Type B pancreatic cell (in vitro differentiated cells): ENCODE data around the gene MARCHF6. TPM values are rescaled to one million over a fixed set of nuclear protein-coding genes. Genes with fewer than 3 reads are reported as not detected.
"Not testable (repeated sequence)": the region's sequence is repeated elsewhere in the genome, so short reads cannot be mapped to it uniquely, and the experiment has no call there.

Experiments used
- DNase-seq: peaks from one replicate; pipeline ENCODE4 v3.0.0; 2021; ENCODE audit warnings: mixed read lengths; ENCODE audit not compliant: unreplicated experiment; ENCODE audit errors: extremely low spot score
- H3K27ac Mint-ChIP-seq: 2 replicates; pipeline ENCODE4 v1.8.0; 2021; ENCODE audit warnings: mild to moderate bottlenecking, mixed read lengths
- H3K27me3 Mint-ChIP-seq: 2 replicates; pipeline ENCODE4 v1.8.0; 2021; ENCODE audit warnings: mixed read lengths
- H3K36me3 Mint-ChIP-seq: 2 replicates; pipeline ENCODE4 v1.8.0; 2021; ENCODE audit warnings: mixed read lengths
- H3K4me1 Mint-ChIP-seq: one replicate; pipeline ENCODE4 v1.8.0; 2021; ENCODE audit warnings: mixed read lengths; ENCODE audit not compliant: unreplicated experiment
- H3K4me3 Mint-ChIP-seq: 2 replicates; pipeline ENCODE4 v1.8.0; 2021; ENCODE audit warnings: mild to moderate bottlenecking, mixed read lengths
- H3K9me3 Mint-ChIP-seq: 2 replicates; pipeline ENCODE4 v1.8.0; 2021; ENCODE audit warnings: mixed read lengths
- total RNA-seq: library from RNA; stranded (reverse); gene quantifications from 2 replicates; pipeline ENCODE4 v1.2.1, GENCODE V29; 2021; ENCODE audit warnings: low replicate concordance
- TF ChIP-seq, protein P1 (sequence below): fragments of 200-600 bp; sonication (generic); conservative IDR thresholded peaks from 2 replicates; pipeline ENCODE4 v1.5.0; 2021; ENCODE audit warnings: antibody characterized with exemption, mild to moderate bottlenecking

The MARCHF6 gene
- total RNA-seq, 1 donor from 2014 or later, result 199 TPM

DNA sequence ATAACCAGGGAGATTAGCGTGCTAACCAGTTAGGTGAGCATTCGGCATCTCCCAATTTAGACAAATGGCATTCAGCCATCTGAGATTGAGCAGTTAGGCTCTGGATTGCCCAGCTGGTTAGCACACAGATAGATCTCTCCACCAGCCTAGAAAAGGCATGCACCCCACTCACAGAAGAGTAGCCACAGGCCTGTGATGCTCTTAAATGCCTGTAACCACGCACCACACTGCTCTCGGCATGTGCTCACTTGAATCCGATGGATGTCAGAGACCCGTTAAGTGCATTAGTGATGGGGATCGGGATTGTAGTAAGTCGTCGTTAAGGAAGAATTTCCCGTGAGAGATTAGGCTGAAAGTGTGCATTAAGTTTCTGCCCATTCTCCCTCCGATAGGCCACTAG is 23.0 kb downstream of the MARCHF6 start:
- Mint-ChIP-seq H3K4me1 (peaks cover 17% of the 10 kb centered on the region), H3K27ac (no peak overlapping the region), H3K36me3 (peaks cover 44% of the 10 kb centered on the region)

DNA sequence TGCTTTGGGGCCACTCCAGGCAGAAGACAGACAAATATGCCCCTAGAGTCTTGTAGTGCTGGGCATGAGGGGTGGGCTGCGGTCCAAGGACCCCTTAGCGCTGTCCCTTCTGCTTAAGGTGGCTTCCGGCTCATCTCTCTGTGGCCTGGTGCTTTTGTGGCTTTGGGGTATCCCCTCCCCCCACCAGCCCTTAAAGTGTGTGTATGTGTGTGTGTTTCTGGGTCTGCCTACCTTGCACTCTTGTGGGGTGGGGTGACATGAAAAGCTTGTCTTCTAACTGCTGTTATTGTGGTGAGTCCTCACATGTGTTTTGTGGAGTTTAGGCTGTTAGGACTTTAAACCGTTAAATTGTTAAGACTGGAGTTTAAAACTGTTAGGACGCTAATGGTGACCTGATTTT is 23.6 kb downstream of the MARCHF6 start:
- H3K4me1 Mint-ChIP-seq, result peaks cover 17% of the 10 kb centered on the region
- peaks cover 48% of the 10 kb centered on the region for H3K36me3 Mint-ChIP-seq
- no peaks in the 10 kb centered on the region for H3K27me3 Mint-ChIP-seq
- no peak overlapping the region for H3K4me3 Mint-ChIP-seq
- TF ChIP-seq, protein P1, sequence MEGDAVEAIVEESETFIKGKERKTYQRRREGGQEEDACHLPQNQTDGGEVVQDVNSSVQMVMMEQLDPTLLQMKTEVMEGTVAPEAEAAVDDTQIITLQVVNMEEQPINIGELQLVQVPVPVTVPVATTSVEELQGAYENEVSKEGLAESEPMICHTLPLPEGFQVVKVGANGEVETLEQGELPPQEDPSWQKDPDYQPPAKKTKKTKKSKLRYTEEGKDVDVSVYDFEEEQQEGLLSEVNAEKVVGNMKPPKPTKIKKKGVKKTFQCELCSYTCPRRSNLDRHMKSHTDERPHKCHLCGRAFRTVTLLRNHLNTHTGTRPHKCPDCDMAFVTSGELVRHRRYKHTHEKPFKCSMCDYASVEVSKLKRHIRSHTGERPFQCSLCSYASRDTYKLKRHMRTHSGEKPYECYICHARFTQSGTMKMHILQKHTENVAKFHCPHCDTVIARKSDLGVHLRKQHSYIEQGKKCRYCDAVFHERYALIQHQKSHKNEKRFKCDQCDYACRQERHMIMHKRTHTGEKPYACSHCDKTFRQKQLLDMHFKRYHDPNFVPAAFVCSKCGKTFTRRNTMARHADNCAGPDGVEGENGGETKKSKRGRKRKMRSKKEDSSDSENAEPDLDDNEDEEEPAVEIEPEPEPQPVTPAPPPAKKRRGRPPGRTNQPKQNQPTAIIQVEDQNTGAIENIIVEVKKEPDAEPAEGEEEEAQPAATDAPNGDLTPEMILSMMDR, result no peak
- DNase-seq, result no peak
- H3K9me3 Mint-ChIP-seq, result no peaks in the 10 kb centered on the region
- H3K27ac Mint-ChIP-seq, result no peak overlapping the region

More for the DNA sequence above, 23.0 kb downstream of the MARCHF6 start:
- Mint-ChIP-seq H3K9me3 (no peaks in the 10 kb centered on the region), H3K27me3 (no peaks in the 10 kb centered on the region), H3K4me3 (no peak overlapping the region)
- TF ChIP-seq, protein P1, result no peak
- no peak for DNase-seq

DNA sequence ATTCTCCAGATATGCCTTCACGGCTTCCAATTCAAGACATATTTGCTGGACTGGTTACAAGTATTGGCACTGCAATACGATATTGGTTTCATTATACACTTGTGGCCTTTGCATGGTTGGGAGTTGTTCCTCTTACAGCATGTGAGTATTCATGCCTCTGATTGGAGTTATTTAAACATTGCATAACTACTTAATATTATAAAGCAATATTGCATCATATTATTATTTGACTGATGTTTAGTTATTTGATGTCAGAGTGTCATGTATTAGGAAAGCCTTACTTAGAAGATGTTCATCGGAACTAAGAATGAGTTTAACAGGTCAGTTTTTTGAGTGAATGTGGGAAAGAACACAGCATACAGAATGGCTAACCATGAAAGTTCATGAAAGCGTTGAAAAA is 28.3 kb downstream of the MARCHF6 start:
- H3K36me3 Mint-ChIP-seq, result peaks cover 42% of the 10 kb centered on the region
- no peaks in the 10 kb centered on the region for H3K27me3 Mint-ChIP-seq
- no peak overlapping the region for H3K27ac Mint-ChIP-seq
- H3K9me3 Mint-ChIP-seq, result no peaks in the 10 kb centered on the region
- peaks cover 7% of the 10 kb centered on the region for H3K4me1 Mint-ChIP-seq
- TF ChIP-seq, protein P1, result no peak
- H3K4me3 Mint-ChIP-seq, result no peak overlapping the region
- DNase-seq, result no peak

DNA sequence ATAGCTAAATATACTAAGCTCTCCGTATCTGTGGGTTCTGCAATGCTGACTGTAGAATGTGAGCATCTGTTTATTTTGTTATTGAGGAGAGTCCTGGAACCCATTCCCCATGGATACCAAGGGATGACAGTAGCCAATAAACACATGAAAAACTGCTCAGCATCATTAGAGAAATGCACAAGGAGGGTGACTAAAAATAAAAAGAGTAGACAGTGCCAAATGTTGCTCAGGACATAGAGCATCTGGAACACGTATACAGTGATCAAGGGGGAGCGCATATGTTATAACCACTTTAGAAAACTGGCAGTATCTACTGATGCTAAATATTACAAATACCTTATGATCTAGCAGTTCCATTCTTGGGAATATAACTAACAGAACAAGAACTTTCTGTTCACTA is 31.0 kb downstream of the MARCHF6 start:
- no peak overlapping the region for H3K27ac Mint-ChIP-seq
- peaks cover 34% of the 10 kb centered on the region for H3K36me3 Mint-ChIP-seq
- no peaks in the 10 kb centered on the region for H3K27me3 Mint-ChIP-seq
- no peaks in the 10 kb centered on the region for H3K9me3 Mint-ChIP-seq
- H3K4me1 Mint-ChIP-seq, result no peaks in the 10 kb centered on the region
- no peak overlapping the region for H3K4me3 Mint-ChIP-seq
- no peak for DNase-seq
- TF ChIP-seq, protein P1, result no peak

DNA sequence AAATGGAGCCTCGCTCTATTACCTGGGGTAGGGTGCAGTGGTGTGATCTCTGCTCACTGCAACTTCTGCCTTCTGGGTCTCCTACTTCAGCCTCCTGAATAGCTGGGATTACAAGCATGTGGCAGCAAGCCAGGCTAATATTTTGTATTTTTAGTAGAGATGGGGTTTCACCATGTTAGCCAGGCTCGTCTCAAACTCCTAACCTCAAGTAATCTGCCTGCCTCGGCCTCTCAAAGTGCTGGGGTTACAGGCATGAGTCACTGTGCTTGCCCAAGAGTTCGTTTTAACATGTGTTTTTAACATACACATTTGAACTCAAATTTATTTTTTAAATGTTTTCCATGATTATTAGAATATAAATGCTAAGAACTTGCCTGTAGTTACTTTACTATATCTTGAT is 34.2 kb downstream of the MARCHF6 start:
- peaks cover 37% of the 10 kb centered on the region for H3K36me3 Mint-ChIP-seq
- no peak overlapping the region for H3K27ac Mint-ChIP-seq
- no peaks in the 10 kb centered on the region for H3K4me1 Mint-ChIP-seq
- H3K9me3 Mint-ChIP-seq, result no peaks in the 10 kb centered on the region
- TF ChIP-seq, protein P1, result no peak
- no peak overlapping the region for H3K4me3 Mint-ChIP-seq
- no peaks in the 10 kb centered on the region for H3K27me3 Mint-ChIP-seq
- no peak for DNase-seq

DNA sequence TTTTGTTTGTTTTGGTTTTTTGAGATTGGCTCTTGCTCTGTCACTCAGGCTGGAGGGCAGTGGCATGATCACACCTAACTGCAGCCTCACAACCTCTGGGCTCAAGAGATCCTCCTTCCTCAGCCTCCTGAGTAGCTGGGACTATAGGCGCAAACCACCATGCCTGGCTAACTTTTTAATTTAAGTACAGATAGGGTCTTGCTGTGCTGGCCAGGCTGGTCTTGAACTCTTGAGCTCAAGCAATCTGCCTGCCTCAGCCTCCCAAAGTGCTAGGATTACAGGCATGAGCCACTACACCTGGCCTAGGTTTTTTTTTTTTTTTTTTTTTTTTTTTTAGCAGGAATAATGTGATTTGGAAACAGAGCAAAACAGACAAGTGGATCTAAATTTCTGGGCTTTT is 37.6 kb downstream of the MARCHF6 start:
- H3K27ac Mint-ChIP-seq, result no peak overlapping the region
- no peak overlapping the region for H3K4me3 Mint-ChIP-seq
- TF ChIP-seq, protein P1, result no peak

DNA sequence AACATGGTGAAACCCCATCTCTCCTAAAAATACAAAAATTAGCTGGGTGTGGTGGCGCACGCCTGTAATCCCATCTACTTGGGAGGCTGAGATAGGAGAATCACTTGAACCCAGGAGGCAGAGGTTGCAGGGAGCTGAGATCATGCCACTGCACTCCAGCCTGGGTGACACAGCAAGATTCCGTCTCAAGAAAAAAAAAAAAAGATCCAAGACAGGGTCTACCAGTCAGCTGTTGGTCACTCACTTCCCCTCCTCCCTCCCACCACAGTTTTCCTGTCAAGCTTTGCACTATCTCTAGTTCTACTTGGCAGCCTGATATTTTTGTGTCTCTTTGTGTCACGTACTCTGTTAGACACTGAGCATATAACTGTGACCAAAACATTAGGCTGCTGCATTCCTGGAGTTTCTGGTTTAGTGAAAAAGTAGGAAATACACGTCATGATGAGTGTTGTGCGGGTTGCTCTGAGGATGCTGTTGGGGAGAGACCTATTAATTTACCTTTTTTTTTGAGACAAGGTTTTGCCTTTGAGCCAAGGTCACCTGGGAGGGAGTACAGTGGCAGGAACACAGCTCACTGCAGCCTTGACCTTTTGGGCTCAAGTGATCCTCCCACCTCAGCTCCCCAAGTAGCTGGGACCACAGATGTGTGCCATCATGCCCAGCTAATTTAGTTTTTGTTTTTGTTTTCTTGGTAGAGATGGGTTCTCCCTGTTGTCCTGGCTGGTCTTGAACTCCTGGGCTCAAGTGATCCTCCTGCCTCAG is 39.3 kb downstream of the MARCHF6 start:
- not testable (repeated sequence) for H3K4me1 Mint-ChIP-seq, H3K27ac Mint-ChIP-seq, H3K4me3 Mint-ChIP-seq, DNase-seq, H3K9me3 Mint-ChIP-seq, H3K27me3 Mint-ChIP-seq
- H3K36me3 Mint-ChIP-seq, result peaks cover 40% of the 10 kb centered on the region

More for the DNA sequence above, 37.6 kb downstream of the MARCHF6 start:
- no peak for DNase-seq
- no peaks in the 10 kb centered on the region for H3K9me3 Mint-ChIP-seq
- H3K4me1 Mint-ChIP-seq, result no peaks in the 10 kb centered on the region
- no peaks in the 10 kb centered on the region for H3K27me3 Mint-ChIP-seq
- peaks cover 33% of the 10 kb centered on the region for H3K36me3 Mint-ChIP-seq
